B cell (primary cell): ENCODE measurements around the gene FAM131B.

Experiments
- EZH2 ChIP-seq: IDR thresholded peaks from 2 replicates; pipeline ENCODE4 v1.6.1; 2012; ENCODE audit warnings: borderline replicate concordance, low read depth, mild to moderate bottlenecking, moderate library complexity, low read length; ENCODE audit not compliant: insufficient read depth, poor library complexity, severe bottlenecking
- TF ChIP-seq, protein P1 (sequence below): fragments of 200-600 bp; IDR thresholded peaks from one replicate; pipeline ENCODE4 v1.8.0; 2022; ENCODE audit warnings: antibody characterized with exemption, mild to moderate bottlenecking

DNA sequence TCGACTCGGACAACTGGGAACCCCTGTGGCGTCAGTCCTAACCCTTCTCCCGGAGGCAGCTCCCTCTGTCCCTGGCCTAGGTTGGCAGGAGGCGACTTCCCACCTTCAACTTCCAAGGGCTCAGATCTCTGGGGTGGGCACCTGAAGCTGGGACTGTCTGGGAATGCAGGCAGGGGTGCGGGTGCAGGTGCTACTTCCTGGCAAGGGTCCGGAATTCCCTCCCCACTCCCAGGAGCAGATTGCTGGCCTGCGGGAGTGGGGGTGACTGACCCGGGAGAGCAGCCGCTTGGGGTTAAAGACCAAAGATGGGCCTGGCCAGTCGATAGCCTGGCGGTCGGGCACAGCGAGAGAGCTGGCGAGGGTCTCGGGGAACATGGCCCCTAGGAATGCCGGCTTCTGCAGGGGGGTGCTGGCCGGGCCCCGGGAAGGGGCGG is 45.8 kb upstream of the FAM131B start:
- no peak for TF ChIP-seq EZH2
- TF ChIP-seq, protein P1, sequence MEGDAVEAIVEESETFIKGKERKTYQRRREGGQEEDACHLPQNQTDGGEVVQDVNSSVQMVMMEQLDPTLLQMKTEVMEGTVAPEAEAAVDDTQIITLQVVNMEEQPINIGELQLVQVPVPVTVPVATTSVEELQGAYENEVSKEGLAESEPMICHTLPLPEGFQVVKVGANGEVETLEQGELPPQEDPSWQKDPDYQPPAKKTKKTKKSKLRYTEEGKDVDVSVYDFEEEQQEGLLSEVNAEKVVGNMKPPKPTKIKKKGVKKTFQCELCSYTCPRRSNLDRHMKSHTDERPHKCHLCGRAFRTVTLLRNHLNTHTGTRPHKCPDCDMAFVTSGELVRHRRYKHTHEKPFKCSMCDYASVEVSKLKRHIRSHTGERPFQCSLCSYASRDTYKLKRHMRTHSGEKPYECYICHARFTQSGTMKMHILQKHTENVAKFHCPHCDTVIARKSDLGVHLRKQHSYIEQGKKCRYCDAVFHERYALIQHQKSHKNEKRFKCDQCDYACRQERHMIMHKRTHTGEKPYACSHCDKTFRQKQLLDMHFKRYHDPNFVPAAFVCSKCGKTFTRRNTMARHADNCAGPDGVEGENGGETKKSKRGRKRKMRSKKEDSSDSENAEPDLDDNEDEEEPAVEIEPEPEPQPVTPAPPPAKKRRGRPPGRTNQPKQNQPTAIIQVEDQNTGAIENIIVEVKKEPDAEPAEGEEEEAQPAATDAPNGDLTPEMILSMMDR: no peak
